ENCODE data around the gene TBC1D5. TPM values are rescaled to one million over a fixed set of nuclear protein-coding genes. Genes with fewer than 3 reads are reported as not detected.

The TBC1D5 gene
- total RNA-seq, 2 experiments from 2014 or later = 46.3 to 47.8 TPM

- no peak for ATAC-seq
- DNase-seq = no peak
- CTCF ChIA-PET = no interaction called here
- H3K36me3 Mint-ChIP-seq (ENCODE audit: low read depth) = peaks cover 4% of the 10 kb centered on the region
- intact Hi-C loops (cut with micrococcal nuclease) = no loop called here
- no peak overlapping the region for H3K27ac Mint-ChIP-seq
- no peaks in the 10 kb centered on the region for H3K4me1 Mint-ChIP-seq (ENCODE audit: low read depth)
- no peak for TF ChIP-seq CTCF (IDR thresholded peaks at IDR 0.05)
- POLR2A ChIA-PET = interaction anchor here (0.6 kb wide), 1 partner anchor 307 kb away, joined by 3 read pairs; no protein-coding TSS in a partner anchor
- peaks cover 4% of the 10 kb centered on the region for H3K9me3 Mint-ChIP-seq
- no peaks in the 10 kb centered on the region for H3K27me3 Mint-ChIP-seq
- no peak overlapping the region for H3K4me3 Mint-ChIP-seq
Measured at GRCh38 chr3:17119201-17120072, 623.0 kb downstream of the TBC1D5 start.

- Mint-ChIP-seq H3K27ac (no peak overlapping the region), H3K4me3 (no peak overlapping the region)
Measured at GRCh38 chr3:17118771-17119170, 623.7 kb downstream of the TBC1D5 start.

GRCh38 chr3:17116007-17116600 lies 626.3 kb downstream of the TBC1D5 start:
- peaks cover 6% of the 10 kb centered on the region for H3K4me1 Mint-ChIP-seq (ENCODE audit: low read depth)
- no peak overlapping the region for H3K27ac Mint-ChIP-seq
- H3K9me3 Mint-ChIP-seq = no peaks in the 10 kb centered on the region
- no peak overlapping the region for H3K4me3 Mint-ChIP-seq
- TF ChIP-seq CTCF (IDR thresholded peaks at IDR 0.05) = no peak
- ChIA-PET POLR2A (no interaction called here), CTCF (interaction anchor here (0.6 kb wide), 1 partner anchor 1368 kb away, joined by 3 read pairs; no protein-coding TSS in a partner anchor)
- no peaks in the 10 kb centered on the region for H3K27me3 Mint-ChIP-seq
- intact Hi-C loops (cut with micrococcal nuclease) = no loop called here
- DNase-seq (no peak), ATAC-seq (no peak)
- no peaks in the 10 kb centered on the region for H3K36me3 Mint-ChIP-seq (ENCODE audit: low read depth)

More at GRCh38 chr3:17118771-17119170, 623.7 kb downstream of the TBC1D5 start:
- ChIA-PET POLR2A (no interaction called here), CTCF (no interaction called here)
- no peaks in the 10 kb centered on the region for H3K27me3 Mint-ChIP-seq
- no peaks in the 10 kb centered on the region for H3K4me1 Mint-ChIP-seq (ENCODE audit: low read depth)
- DNase-seq (no peak), ATAC-seq (no peak)
- peaks cover 4% of the 10 kb centered on the region for H3K9me3 Mint-ChIP-seq
- H3K36me3 Mint-ChIP-seq (ENCODE audit: low read depth) = peaks cover 4% of the 10 kb centered on the region
- TF ChIP-seq CTCF (IDR thresholded peaks at IDR 0.05) = no peak
- intact Hi-C loops (cut with micrococcal nuclease) = no loop called here

GRCh38 chr3:17115186-17115585 lies 627.2 kb downstream of the TBC1D5 start:
- Mint-ChIP-seq H3K36me3 (ENCODE audit: low read depth) (no peaks in the 10 kb centered on the region), H3K4me3 (no peak overlapping the region), H3K27me3 (no peaks in the 10 kb centered on the region), H3K9me3 (no peaks in the 10 kb centered on the region), H3K4me1 (ENCODE audit: low read depth) (peaks cover 8% of the 10 kb centered on the region), H3K27ac (no peak overlapping the region)
- ATAC-seq (no peak), DNase-seq (no peak)
- POLR2A ChIA-PET = interaction anchor here (0.7 kb wide), 1 partner anchor 8 kb away, joined by 3 read pairs; no protein-coding TSS in a partner anchor
- TF ChIP-seq CTCF (IDR thresholded peaks at IDR 0.05) = no peak
- CTCF ChIA-PET = no interaction called here
- intact Hi-C loops (cut with micrococcal nuclease) = no loop called here

- ChIA-PET CTCF (no interaction called here), POLR2A (no interaction called here)
- peak; percentile 45 for ATAC-seq
- H3K27me3 Mint-ChIP-seq = no peaks in the 10 kb centered on the region
- H3K4me1 Mint-ChIP-seq (ENCODE audit: low read depth) = peaks cover 11% of the 10 kb centered on the region
- H3K27ac Mint-ChIP-seq = no peak overlapping the region
- peak; percentile 11 for DNase-seq
- no peak for TF ChIP-seq CTCF (IDR thresholded peaks at IDR 0.05)
- intact Hi-C loops (cut with micrococcal nuclease) = no loop called here
- H3K4me3 Mint-ChIP-seq = no peak overlapping the region
- no peaks in the 10 kb centered on the region for H3K36me3 Mint-ChIP-seq (ENCODE audit: low read depth)
- peaks cover 6% of the 10 kb centered on the region for H3K9me3 Mint-ChIP-seq
Measured at GRCh38 chr3:17111586-17111985, 630.8 kb downstream of the TBC1D5 start.
